B cell (primary cell): Measurements from ENCODE around the gene AATK. TPM values are rescaled to one million over a fixed set of nuclear protein-coding genes. Genes with fewer than 3 reads are reported as not detected.

ENCODE experiments used
- ATAC-seq: fragments of 200-7000 bp; cut with Tn5 transposase; one replicate; pipeline ENCODE4 v1.10.0; 2021; ENCODE audit warnings: low read depth, mild to moderate bottlenecking, moderate number of reproducible peaks, moderate library complexity
- CTCF ChIA-PET: fragments of 350-600 bp; sonication (Branson Sonifier 250); formaldehyde crosslinking; loops from one replicate; lab custom pipeline; 2021; ENCODE audit warnings: antibody characterized with exemption, inconsistent platforms; lab: Charles Lee
- POLR2A ChIA-PET: fragments of 350-600 bp; sonication (Branson Sonifier 250); formaldehyde crosslinking; loops from one replicate; lab custom pipeline; 2021; ENCODE audit warnings: antibody characterized with exemption; lab: Charles Lee
- DNase-seq: peaks from one replicate; pipeline ENCODE4 v3.0.0; 2013
- H2AFZ ChIP-seq: 2 replicates; pipeline ENCODE4 v1.6.1; 2012; ENCODE audit warnings: mild to moderate bottlenecking, low read depth, low read length; ENCODE audit not compliant: insufficient read depth, poor library complexity, severe bottlenecking
- H3K27ac ChIP-seq, 2 donors: 1 replicate in 1 of 2; 2 replicates in 1 of 2; pipeline ENCODE4 v1.5.1; 2012 to 2013; ENCODE audit warnings: low read length in 2 of 2, mild to moderate bottlenecking in 2 of 2, moderate library complexity in 1 of 2
- H3K27me3 ChIP-seq, 4 experiments: fragments of 200-600 bp in 1 of 4; sonication (generic) in 1 of 4; replicated peaks in 1 of 4; 1 replicate in 2 of 4; 2 replicates in 2 of 4; pipeline versions ENCODE4 v1.6.1 to v1.7.0; 2013 to 2016; ENCODE audit warnings: low read length in 3 of 4, mild to moderate bottlenecking in 2 of 4, mixed read lengths in 1 of 4, moderate library complexity in 1 of 4; ENCODE audit not compliant: insufficient read depth in 4 of 4, control insufficient read depth in 3 of 4; ENCODE audit errors: control extremely low read depth in 1 of 4
- H3K36me3 ChIP-seq, 2 experiments: replicated peaks in 1 of 2; 1 replicate in 1 of 2; 2 replicates in 1 of 2; pipeline versions ENCODE4 v1.6.1 to v1.7.1; 2013; ENCODE audit warnings: low read length in 1 of 2; ENCODE audit not compliant: insufficient read depth in 2 of 2, control insufficient read depth in 1 of 2; ENCODE audit errors: control extremely low read depth in 1 of 2, extremely low read depth in 1 of 2
- H3K4me1 ChIP-seq, 2 donors: fragments of 200-600 bp in 1 of 2; sonication (generic) in 1 of 2; 1 replicate in 1 of 2; 2 replicates in 1 of 2; pipeline versions ENCODE4 v1.5.1 to v1.6.1; 2013 to 2017; ENCODE audit warnings: low read length in 2 of 2; ENCODE audit not compliant: control insufficient read depth in 2 of 2, insufficient read depth in 2 of 2
- H3K4me2 ChIP-seq: replicated peaks from 2 replicates; pipeline ENCODE3; 2012; ENCODE audit warnings: mild to moderate bottlenecking, low read depth, low read length; ENCODE audit not compliant: poor library complexity, severe bottlenecking
- H3K4me3 ChIP-seq, 5 experiments: fragments of 200-600 bp in 1 of 5; sonication (generic) in 1 of 5; 1 replicate in 3 of 5; 2 replicates in 2 of 5; pipeline versions ENCODE4 v1.5.1 to v1.7.0; 2011 to 2016; ENCODE audit warnings: low read length in 4 of 5, mild to moderate bottlenecking in 4 of 5, low read depth in 2 of 5, control low read depth in 1 of 5, moderate library complexity in 1 of 5; ENCODE audit not compliant: insufficient read depth in 1 of 5; ENCODE audit errors: control extremely low read depth in 1 of 5, extremely low read depth in 1 of 5
- H3K79me2 ChIP-seq: fragments of 200-600 bp; sonication (generic); one replicate; pipeline ENCODE4 v1.6.0; 2016; ENCODE audit warnings: low read length; ENCODE audit not compliant: control insufficient read depth, insufficient read depth
- H3K9ac ChIP-seq: fragments of 200-600 bp; sonication (generic); 2 replicates; pipeline ENCODE4 v1.6.1; 2017; ENCODE audit warnings: mild to moderate bottlenecking, low read length, moderate library complexity
- H3K9me3 ChIP-seq, 3 donors: one replicate each; pipeline versions ENCODE4 v1.6.1 to v1.7.1; 2013; ENCODE audit warnings: low read length in 2 of 3; ENCODE audit not compliant: control insufficient read depth in 2 of 3, insufficient read depth in 1 of 3; ENCODE audit errors: control extremely low read depth in 1 of 3
- H4K20me1 ChIP-seq: 2 replicates; pipeline ENCODE4 v1.6.0; 2012; ENCODE audit warnings: mild to moderate bottlenecking, low read length; ENCODE audit not compliant: insufficient read depth, control insufficient read depth, poor library complexity, severe bottlenecking
- H3K27ac Mint-ChIP-seq: one replicate; pipeline ENCODE4 v1.8.0; 2021; ENCODE audit warnings: mixed read lengths
- H3K27me3 Mint-ChIP-seq: one replicate; pipeline ENCODE4 v1.8.0; 2021; ENCODE audit warnings: mixed read lengths
- H3K4me1 Mint-ChIP-seq: one replicate; pipeline ENCODE4 v1.8.0; 2021; ENCODE audit warnings: mixed read lengths
- H3K4me3 Mint-ChIP-seq: one replicate; pipeline ENCODE4 v1.8.0; 2021; ENCODE audit warnings: mixed read lengths
- H3K9me3 Mint-ChIP-seq: one replicate; pipeline ENCODE4 v1.8.0; 2022; ENCODE audit warnings: mixed read lengths; ENCODE audit not compliant: insufficient read depth
- EZH2 ChIP-seq: IDR thresholded peaks from 2 replicates; pipeline ENCODE4 v1.6.1; 2012; ENCODE audit warnings: borderline replicate concordance, low read depth, mild to moderate bottlenecking, moderate library complexity, low read length; ENCODE audit not compliant: insufficient read depth, poor library complexity, severe bottlenecking
- WGBS: methylation state at CpG from one replicate; pipeline ENCODE4 v1.1.5; 2013; ENCODE audit warnings: missing lambda C conversion rate; ENCODE audit not compliant: insufficient coverage; 5-methylcytosine and 5-hydroxymethylcytosine counted together
- intact Hi-C: fragments of 100-400 bp; cut with micrococcal nuclease; formaldehyde crosslinking; loops from one replicate; pipeline ENCODE4 v1.10.0; 2022
- polyA plus RNA-seq: library from polyadenylated mRNA; depleted of rRNA; stranded (reverse); fragments of >200 nt; gene quantifications from 2 replicates; pipeline ENCODE4 v1.2.3, GENCODE V29; 2012
- total RNA-seq, 2 donors: library from RNA; stranded (reverse); fragments of 120-200 nt in 1 of 2; gene quantifications; 1 replicate in 1 of 2; 2 replicates in 1 of 2; pipeline versions ENCODE4 v1.2.3 to v1.2.4, GENCODE V29; 2013 to 2022
- TF ChIP-seq, protein P1 (sequence below): fragments of 200-600 bp; IDR thresholded peaks from one replicate; pipeline ENCODE4 v1.8.0; 2022; ENCODE audit warnings: antibody characterized with exemption, mild to moderate bottlenecking

The AATK gene
- total and polyA plus RNA-seq, 2 donors (not counting 1 experiment from before 2014, with no cell fraction given), result 0.21 to 1.7 TPM

DNA sequence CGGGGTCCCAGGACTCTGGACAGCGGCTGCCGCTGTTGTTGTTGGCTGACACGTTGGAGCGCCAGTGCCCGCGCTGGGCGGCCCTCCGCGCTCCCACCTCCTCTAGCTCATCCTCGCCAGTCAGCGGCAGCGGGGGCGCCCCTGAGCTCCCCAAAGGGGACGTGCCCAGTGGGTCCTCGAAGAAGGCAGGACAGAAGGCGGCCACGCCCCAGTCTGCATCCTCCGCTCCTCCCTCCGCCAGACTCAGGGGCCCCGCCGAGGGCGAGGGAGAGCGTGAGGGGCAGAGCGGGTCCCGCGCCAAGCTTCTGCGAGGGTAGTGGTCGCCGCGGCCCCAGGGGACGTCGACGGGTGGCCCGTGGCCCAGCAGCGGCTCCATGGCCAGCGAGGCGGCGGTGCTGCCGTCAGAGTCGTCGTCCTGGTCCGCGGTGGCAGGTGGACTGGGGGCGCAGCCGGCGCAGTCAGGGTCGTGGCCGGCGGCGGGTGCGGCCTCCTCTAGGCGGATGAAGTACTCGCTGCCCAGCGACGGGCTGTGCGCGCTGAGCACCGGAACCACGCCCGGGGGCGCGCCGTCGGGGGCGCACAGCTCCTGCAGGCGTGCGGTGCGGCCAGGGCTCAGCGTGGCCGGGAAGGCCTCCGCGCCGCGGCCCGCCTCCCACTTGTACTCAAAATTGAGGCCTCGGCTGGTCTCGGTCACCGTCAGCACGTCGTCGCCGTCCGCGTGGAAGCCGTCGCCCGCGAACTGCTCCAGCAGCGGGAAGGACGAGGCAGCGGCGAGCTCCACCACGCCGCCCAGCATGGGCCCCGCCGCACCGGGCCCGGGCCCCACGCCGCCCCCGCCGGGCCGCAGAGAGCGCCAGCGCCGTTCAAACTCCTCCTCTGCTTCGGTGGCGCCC lies 43.9 kb downstream of the AATK start:
- Histone ChIP-seq H3K79me2 (no peaks in the 10 kb centered on the region), H4K20me1 (no peaks in the 10 kb centered on the region), H3K4me3 (no peak overlapping the region), H3K9ac (no peak overlapping the region), H3K4me1 (peaks cover 6 to 12% of the 10 kb centered on the region in 2 donors), H2AFZ (no peak overlapping the region), H3K36me3 (no peaks in the 10 kb centered on the region), H3K4me2 (no peak overlapping the region), H3K9me3 (peaks cover 0 to 5% (median 0%) of the 10 kb centered on the region in 3 donors), H3K27me3 (peaks cover 0 to 11% (median 0%) of the 10 kb centered on the region in 4 experiments), H3K27ac (no peak overlapping the region)
- H3K4me1 Mint-ChIP-seq, result peaks cover 4% of the 10 kb centered on the region
- no peak overlapping the region for H3K27ac Mint-ChIP-seq
- no peak for DNase-seq
- WGBS, result 96% methylated on average over 109 of the region's 109 CpGs
- ChIA-PET CTCF (no interaction called here), POLR2A (no interaction called here)
- H3K9me3 Mint-ChIP-seq, result no peaks in the 10 kb centered on the region
- ATAC-seq, result no peak
- TF ChIP-seq, protein P1, sequence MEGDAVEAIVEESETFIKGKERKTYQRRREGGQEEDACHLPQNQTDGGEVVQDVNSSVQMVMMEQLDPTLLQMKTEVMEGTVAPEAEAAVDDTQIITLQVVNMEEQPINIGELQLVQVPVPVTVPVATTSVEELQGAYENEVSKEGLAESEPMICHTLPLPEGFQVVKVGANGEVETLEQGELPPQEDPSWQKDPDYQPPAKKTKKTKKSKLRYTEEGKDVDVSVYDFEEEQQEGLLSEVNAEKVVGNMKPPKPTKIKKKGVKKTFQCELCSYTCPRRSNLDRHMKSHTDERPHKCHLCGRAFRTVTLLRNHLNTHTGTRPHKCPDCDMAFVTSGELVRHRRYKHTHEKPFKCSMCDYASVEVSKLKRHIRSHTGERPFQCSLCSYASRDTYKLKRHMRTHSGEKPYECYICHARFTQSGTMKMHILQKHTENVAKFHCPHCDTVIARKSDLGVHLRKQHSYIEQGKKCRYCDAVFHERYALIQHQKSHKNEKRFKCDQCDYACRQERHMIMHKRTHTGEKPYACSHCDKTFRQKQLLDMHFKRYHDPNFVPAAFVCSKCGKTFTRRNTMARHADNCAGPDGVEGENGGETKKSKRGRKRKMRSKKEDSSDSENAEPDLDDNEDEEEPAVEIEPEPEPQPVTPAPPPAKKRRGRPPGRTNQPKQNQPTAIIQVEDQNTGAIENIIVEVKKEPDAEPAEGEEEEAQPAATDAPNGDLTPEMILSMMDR, result no peak
- TF ChIP-seq EZH2, result no peak
- intact Hi-C loops, result no loop called here
- no peaks in the 10 kb centered on the region for H3K27me3 Mint-ChIP-seq
- H3K4me3 Mint-ChIP-seq, result no peak overlapping the region
